Germinal center (tissue), 1 donor: ENCODE data around the gene ACACA.

Experiments used
- DNase-seq: peaks from one replicate; pipeline ENCODE4 v3.0.0; 2012; ENCODE audit warnings: mixed read lengths, low spot score

Gene ACACA

GRCh38 chr17:37342589-37342988, 64.0 kb downstream of the ACACA start:
- DNase-seq, result no peak

DNA sequence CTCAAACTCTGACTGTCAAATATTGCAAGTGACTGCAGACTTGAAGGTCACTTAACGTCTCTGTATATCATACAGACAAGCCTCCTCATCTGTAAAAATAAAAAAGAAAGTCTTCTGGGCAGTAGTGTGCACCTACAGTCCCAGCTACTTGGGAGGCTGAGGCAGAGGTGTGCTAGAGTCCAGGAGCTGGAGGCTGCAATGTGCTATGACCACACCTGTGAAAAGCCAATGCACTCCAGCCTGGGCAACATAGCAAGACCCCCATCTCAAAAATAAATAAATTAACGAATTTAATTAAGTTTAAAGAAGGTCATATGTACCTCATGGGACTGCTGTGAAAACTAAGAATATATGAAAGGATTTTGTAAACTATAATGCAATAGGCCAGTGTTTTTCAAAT, 65.8 kb downstream of the ACACA start:
- DNase-seq, result no peak

DNA sequence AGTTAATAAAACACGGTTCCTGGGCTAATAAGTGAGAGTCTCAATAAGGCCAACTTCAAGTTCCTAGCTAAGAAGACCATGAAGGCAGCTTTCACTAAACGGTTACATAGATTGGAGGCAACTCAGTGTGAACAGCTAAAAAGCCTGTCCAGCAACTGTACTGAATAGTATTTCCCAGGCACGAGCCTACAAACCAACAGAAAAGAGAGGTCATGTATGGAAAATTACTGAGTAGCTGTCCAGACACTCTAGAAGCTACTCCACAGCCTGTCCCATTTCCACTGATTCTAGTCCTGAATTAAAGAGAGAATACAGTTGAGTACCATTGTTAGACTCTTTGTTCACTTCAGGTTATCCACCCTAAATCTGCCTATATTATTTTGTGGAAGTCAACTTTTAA, 67.3 kb downstream of the ACACA start:
- DNase-seq, result no peak

GRCh38 chr17:37338847-37339246, 67.8 kb downstream of the ACACA start:
- no peak for DNase-seq

GRCh38 chr17:37327341-37328090, 79.1 kb downstream of the ACACA start:
- DNase-seq, result no peak

- DNase-seq, result no peak
These were observed 83.6 kb downstream of the ACACA start for GRCh38 chr17:37322826-37323561.

GRCh38 chr17:37322106-37322505, 84.5 kb downstream of the ACACA start:
- no peak for DNase-seq

GRCh38 chr17:37318931-37319594, 87.6 kb downstream of the ACACA start:
- DNase-seq, result no peak

DNA sequence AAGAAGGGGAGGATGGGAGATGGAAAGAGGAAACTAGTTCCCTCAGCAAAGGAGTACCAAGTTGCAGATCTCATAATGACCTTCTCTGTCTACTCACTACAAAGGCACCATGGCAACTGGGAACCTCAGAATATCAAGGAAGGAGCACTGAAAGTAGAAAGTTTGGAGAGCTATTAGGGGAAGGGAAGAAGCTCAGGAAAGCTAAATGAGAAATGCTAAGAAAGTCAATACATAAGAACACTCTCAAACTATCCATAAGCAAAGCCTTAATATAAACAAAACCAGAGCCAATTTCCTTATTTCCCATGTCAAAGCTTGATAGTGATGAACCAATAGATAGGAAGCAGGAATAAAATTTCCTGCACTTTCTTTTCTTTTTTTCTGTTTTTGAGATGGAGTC, 88.8 kb downstream of the ACACA start:
- no peak for DNase-seq

- DNase-seq, result no peak
These were observed 91.0 kb downstream of the ACACA start for GRCh38 chr17:37315601-37316000.

DNA sequence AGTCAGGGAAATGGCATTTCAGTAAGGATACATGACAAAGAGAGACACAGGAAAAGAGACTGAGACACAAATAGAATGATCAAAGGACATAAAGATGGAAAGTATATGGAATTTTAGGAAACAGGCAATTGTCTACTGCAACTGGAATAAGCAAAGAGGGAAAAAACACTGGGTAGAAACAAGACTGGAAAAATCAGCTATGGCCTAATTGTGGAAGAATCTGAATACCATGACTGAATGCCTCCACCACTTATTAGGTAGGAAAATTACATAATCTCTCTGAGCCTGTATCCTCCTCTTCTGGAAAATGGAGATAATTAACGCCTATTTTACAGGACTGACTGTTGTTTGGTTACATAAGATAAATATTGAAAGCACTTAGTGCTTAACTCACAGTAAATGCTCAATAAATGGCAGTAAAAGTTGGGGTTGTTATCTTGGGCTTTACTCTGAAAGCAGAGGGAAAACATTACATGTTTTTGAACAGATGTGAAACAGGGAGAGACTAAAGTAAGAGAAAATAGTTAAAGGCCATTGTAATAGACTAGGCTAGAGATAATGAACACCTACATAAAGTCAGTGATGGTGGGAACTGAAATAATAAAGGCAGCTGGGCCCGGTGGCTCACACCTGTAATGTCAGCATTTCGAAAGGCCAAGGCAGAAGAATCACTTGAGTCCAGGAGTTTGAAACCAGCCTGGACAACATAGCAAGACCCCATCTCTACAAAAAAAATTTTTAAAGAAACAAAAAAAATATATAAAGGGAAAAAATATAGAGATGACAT, 94.3 kb downstream of the ACACA start:
- DNase-seq, result no peak

DNA sequence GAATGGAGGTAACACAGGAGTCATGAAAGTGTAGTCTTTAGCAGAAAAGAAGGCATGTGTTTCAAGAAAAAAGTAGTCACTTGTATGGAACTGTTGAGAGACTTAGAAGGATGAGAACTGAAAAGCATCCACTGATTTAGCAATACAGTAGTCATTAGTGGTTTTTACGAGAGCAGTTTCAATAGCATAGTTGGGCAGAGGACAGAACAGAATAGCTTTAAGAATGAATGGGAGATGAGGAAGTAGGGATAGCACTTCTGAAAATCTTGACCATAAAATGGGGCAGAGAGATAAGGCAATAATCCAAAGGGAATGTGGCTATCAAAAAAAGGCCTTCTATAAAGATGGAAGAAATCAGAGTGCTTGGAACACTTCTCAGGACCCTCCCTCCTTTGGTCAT, 95.7 kb downstream of the ACACA start:
- no peak for DNase-seq

- no peak for DNase-seq
These were observed 97.6 kb downstream of the ACACA start for GRCh38 chr17:37309051-37309450.

DNA sequence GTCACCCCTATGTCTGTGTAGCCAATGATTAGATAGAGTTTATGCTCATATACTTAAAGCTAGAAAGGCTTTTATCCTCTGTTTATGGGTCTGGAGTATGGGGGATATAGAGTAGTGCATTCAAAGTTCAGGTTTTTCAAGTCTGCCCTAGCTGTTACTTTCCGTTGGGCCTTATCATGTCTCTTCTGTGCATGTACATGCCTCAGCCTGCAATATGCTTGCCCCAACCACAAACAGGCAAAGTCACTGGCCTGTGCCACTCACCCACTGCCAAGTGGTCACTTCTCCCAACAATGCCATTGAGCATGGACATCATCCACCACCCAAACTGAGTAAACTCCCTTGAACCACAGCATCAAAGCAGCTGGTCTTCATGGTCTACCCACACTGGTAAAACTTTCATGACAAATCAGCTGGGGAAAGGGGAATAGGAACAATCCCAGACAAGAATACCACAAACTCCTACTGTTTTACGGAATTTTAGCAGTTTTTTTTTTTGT, 101.2 kb downstream of the ACACA start:
- DNase-seq, result no peak

- DNase-seq, result no peak
These were observed 105.3 kb downstream of the ACACA start for GRCh38 chr17:37301288-37301687.

DNA sequence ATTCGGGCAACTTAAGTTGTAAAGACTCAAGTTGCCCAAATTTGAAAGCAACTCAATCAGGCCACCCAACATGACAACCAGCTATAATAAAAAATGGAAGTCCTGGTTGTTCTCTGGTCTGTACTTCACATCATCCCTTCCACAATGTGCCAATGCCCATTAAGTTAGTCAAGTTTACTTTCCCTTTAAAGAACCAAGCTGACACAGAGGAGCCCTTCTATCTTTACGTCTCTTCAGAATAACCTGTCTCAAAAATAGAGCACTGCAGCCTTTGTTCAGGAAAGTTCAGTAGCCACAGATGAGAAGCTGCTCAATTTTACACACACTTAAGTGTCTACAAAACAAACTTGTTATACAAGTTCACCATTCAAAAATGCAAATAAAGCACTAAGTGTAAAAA, 106.0 kb downstream of the ACACA start:
- DNase-seq, result no peak

DNA sequence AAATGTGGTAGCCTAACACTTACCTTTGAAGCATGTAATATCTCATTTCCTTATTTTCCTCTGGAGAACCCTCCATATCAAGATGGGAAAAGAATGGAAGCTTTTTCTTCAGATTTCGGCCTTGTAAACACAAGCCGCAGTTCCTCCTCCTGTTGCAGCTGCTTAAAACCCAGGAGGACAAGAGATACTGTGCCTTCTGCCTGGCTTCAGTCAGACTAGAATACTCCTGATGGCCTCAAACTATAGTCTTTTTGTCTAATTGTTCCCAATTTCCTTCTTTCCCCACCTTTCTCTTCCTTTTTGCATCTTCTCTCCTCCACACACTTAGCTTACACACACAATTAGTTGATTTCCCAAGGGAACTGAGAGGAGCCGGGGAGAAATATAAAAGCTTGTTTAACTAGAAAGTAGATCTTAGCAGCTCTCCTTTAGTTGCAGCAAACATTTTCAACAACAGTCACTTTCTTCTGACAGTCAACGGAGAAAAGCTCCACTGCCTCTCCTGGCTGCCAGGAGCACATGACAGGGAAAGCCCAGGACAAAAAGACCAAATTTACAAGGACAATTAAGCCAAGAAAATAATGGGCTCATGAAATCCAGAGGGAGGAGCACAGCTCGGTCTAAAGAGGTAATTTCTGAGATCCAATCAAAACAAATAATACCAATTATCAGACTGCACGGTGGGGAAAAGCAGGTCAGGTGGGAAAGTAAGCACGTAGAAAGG, 107.2 kb downstream of the ACACA start:
- no peak for DNase-seq

DNA sequence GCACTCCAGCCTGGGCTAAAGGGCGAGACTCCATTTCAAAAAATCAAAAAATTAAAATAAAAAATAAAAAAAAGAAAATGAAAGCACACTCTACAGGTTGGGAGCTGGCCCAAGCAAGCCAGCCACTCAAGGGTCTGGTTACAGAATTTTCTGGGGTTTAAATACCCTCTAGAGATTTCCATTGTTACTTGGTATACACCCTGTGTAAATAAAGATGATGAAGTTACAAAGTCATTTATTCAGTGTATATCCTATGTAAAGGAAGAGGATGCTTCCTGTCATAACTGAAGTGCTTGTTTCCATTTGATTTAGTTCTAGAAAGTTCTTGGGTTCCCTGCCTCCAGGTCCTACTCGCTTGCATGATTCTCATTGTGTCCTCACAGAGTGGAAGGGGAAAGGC, 110.7 kb downstream of the ACACA start:
- DNase-seq, result no peak

DNA sequence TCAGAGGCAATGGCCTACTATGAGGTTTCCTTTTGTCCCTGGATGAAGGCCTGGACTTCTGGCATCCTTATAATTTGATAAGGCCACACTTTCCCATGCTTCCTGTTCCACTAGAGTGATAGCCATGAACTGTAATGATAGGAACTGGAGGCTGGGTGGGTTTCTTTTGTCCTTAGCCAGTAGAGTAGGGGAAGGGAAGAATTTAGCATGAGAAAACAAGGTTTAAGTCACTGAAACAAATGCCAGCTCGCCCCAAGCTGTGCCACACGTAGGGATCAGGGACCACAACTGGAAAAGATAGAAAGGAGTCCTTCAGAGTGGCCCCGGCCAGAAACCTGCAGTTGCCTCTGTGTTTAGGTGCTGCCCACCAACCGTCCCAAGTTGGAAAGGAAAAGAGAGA, 111.7 kb downstream of the ACACA start:
- no peak for DNase-seq

DNA sequence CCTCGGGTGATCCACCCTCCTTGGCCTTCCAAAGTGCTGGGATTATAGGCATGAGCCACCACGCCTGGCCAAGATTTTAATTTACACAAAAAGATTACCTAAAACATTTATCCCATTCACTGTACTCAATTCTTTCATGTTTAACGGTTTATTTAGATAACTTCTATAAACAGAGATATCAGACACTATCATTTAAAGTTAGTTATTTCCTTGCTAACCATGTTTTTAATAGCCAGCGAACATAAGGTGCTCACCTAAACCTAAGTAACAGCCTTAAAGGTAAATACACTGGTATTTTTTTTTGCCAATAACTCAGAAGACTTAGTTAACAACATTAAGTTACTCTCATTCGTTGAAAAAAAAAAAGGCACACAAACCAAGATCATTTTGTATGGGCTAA, 112.9 kb downstream of the ACACA start:
- DNase-seq, result no peak

DNA sequence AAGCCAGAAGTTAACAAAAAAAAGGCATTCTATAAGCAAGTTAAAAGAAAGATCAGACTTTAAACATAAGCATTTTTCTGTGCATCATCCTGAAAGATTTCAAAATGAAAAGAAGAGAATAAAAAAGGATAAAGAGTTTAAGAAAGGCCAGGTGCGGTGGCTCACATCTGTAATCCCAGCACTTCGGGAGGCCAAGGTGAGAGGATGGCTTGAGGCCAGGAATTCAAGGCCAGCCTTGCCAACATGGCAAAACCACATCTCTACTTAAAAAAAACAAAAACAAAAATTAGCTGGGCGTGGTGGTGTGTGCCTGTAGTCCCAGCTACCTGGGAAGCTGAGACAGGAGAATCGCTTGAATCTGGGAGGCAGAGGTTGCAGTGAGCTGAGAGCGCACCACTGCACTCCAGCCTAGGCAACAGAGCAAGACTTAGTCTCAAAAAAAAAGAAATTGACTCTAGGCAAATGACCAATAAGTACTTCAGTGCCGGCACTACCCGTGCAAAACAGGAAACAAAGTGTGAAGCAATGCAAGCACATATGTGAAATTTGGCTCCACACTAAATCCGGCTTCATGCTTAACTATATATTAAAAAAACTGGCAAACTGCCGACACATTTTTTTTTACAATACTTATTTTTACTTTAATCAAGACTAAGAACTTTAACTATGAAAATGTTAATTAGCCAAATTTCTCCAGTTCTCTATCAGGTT, 114.1 kb downstream of the ACACA start:
- DNase-seq, result no peak
